ENCODE results near the gene HSBP1.

The HSBP1 gene

GRCh38 chr16:83807710-83808572 lies at the start of gene HSBP1:
TSS of gene HSBP1 (plus strand) at chr16:83807978. CDS start at chr16:83808077, 99 bp downstream.
- DNase-seq, result peak; percentile 94 to 95

- no peak for DNase-seq
Observed at GRCh38 chr16:83762141-83762991, 45.4 kb upstream of the HSBP1 start.

GRCh38 chr16:83762992-83763358 lies 44.8 kb upstream of the HSBP1 start:
- DNase-seq, result no peak

GRCh38 chr16:83768986-83769385 lies 38.8 kb upstream of the HSBP1 start:
- DNase-seq, result no peak

- no peak for DNase-seq
Observed at GRCh38 chr16:83769397-83770008, 38.3 kb upstream of the HSBP1 start.

GRCh38 chr16:83771306-83771942 lies 36.4 kb upstream of the HSBP1 start:
- no peak for DNase-seq

- no peak for DNase-seq
Observed at GRCh38 chr16:83772806-83773205, 35.0 kb upstream of the HSBP1 start.

- no peak for DNase-seq
Observed at GRCh38 chr16:83774066-83774465, 33.7 kb upstream of the HSBP1 start.

- no peak for DNase-seq
Observed at GRCh38 chr16:83776944-83777343, 30.8 kb upstream of the HSBP1 start.

GRCh38 chr16:83779886-83780285 lies 27.9 kb upstream of the HSBP1 start:
- DNase-seq, result no peak

- DNase-seq, result no peak
Observed at GRCh38 chr16:83785455-83785854, 22.3 kb upstream of the HSBP1 start.

- no peak for DNase-seq
Observed at GRCh38 chr16:83789642-83790401, 18.0 kb upstream of the HSBP1 start.

- no peak for DNase-seq
Observed at GRCh38 chr16:83791916-83792315, 15.9 kb upstream of the HSBP1 start.

GRCh38 chr16:83792391-83792790 lies 15.4 kb upstream of the HSBP1 start:
- no peak for DNase-seq

GRCh38 chr16:83793179-83793578 lies 14.6 kb upstream of the HSBP1 start:
- DNase-seq, result no peak

GRCh38 chr16:83794860-83795554 lies 12.8 kb upstream of the HSBP1 start:
- DNase-seq, result no peak

- no peak for DNase-seq
Observed at GRCh38 chr16:83797013-83797412, 10.8 kb upstream of the HSBP1 start.

GRCh38 chr16:83799336-83799735 lies 8.4 kb upstream of the HSBP1 start:
- DNase-seq, result no peak

- no peak for DNase-seq
Observed at GRCh38 chr16:83802135-83802534, 5.6 kb upstream of the HSBP1 start.

- no peak for DNase-seq
Observed at GRCh38 chr16:83802554-83803205, 5.1 kb upstream of the HSBP1 start.

- DNase-seq, result no peak
Observed at GRCh38 chr16:83803811-83804210, 4.0 kb upstream of the HSBP1 start.
